Astrocyte of the cerebellum (primary cell): Measurements from ENCODE around the gene MINK1.
"Not testable (repeated sequence)": the region's sequence is repeated elsewhere in the genome, so short reads cannot be mapped to it uniquely, and the experiment has no call there.

Source experiments
- DNase-seq: peaks from one replicate; pipeline ENCODE4 v3.0.0-alpha.2; 2011; ENCODE audit warnings: low read depth
- H3K4me3 ChIP-seq: 2 replicates; pipeline ENCODE4 v1.5.1; 2011; ENCODE audit warnings: mild to moderate bottlenecking, low read depth, low read length, moderate library complexity
- CTCF ChIP-seq: IDR thresholded peaks from 2 replicates; pipeline ENCODE4 v1.5.1; 2012; ENCODE audit warnings: low read length, low read depth, moderate library complexity, mild to moderate bottlenecking; ENCODE audit errors: missing control alignments
- in situ Hi-C: cut with HindIII; loops from 2 replicates; pipeline ENCODE4 v1.10.0; 2017; ENCODE audit warnings: low sequenced_read_pairs

Gene MINK1

GRCh38 chr17:4900231-4901107 lies 67.3 kb downstream of the MINK1 start:
- no peak for DNase-seq
- peak overlapping the region; percentile 5 for H3K4me3 ChIP-seq

GRCh38 chr17:4901108-4901647 lies 68.0 kb downstream of the MINK1 start:
- in situ Hi-C loops, result no loop called here
- DNase-seq, result no peak
- H3K4me3 ChIP-seq, result peak overlapping the region; percentile 3
- no peak for TF ChIP-seq CTCF

More at GRCh38 chr17:4900231-4901107, 67.3 kb downstream of the MINK1 start:
- TF ChIP-seq CTCF, result no peak
- in situ Hi-C loops, result no loop called here

- in situ Hi-C loops, result no loop called here
- no peak for DNase-seq
- no peak overlapping the region for H3K4me3 ChIP-seq
- TF ChIP-seq CTCF, result no peak
Observed at GRCh38 chr17:4901648-4902344, 68.7 kb downstream of the MINK1 start.

- no peak for DNase-seq
- TF ChIP-seq CTCF, result no peak
- no peak overlapping the region for H3K4me3 ChIP-seq
- in situ Hi-C loops, result no loop called here
Observed at GRCh38 chr17:4902540-4902939, 69.4 kb downstream of the MINK1 start.

GRCh38 chr17:4903051-4903818 lies 70.1 kb downstream of the MINK1 start, which contains the start of gene CHRNE:
CHRNE (minus strand) TSS chr17:4903098; CDS start chr17:4903063, 35 bp downstream.
- peak; percentile 75 for TF ChIP-seq CTCF
- peak; percentile 71 for DNase-seq
- in situ Hi-C loops, result no loop called here
- no peak within 1 kb of the TSS for H3K4me3 ChIP-seq

- DNase-seq, in situ Hi-C loops, H3K4me3 ChIP-seq: not testable (repeated sequence)
Observed at GRCh38 chr17:4906642-4907041, 73.5 kb downstream of the MINK1 start.
